ENCODE measurements around the gene DAW1.

The DAW1 gene

GRCh38 chr2:227881866-227882517, 10.6 kb downstream of the DAW1 start:
- DNase-seq (ENCODE audit: low read depth) = no peak
- TF ChIP-seq, protein P1, sequence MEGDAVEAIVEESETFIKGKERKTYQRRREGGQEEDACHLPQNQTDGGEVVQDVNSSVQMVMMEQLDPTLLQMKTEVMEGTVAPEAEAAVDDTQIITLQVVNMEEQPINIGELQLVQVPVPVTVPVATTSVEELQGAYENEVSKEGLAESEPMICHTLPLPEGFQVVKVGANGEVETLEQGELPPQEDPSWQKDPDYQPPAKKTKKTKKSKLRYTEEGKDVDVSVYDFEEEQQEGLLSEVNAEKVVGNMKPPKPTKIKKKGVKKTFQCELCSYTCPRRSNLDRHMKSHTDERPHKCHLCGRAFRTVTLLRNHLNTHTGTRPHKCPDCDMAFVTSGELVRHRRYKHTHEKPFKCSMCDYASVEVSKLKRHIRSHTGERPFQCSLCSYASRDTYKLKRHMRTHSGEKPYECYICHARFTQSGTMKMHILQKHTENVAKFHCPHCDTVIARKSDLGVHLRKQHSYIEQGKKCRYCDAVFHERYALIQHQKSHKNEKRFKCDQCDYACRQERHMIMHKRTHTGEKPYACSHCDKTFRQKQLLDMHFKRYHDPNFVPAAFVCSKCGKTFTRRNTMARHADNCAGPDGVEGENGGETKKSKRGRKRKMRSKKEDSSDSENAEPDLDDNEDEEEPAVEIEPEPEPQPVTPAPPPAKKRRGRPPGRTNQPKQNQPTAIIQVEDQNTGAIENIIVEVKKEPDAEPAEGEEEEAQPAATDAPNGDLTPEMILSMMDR (IDR thresholded peaks at IDR 0.05; ENCODE audit: insufficient read depth, low read depth, low read length, missing control alignments) = no peak
- no peak overlapping the region for H3K4me3 ChIP-seq (ENCODE audit: low read length)

GRCh38 chr2:227884511-227884947, 13.1 kb downstream of the DAW1 start:
- H3K4me3 ChIP-seq (ENCODE audit: low read length) = no peak overlapping the region
- TF ChIP-seq, protein P1 (IDR thresholded peaks at IDR 0.05; ENCODE audit: insufficient read depth, low read depth, low read length, missing control alignments) = peak; percentile 86
- DNase-seq (ENCODE audit: low read depth) = peak; percentile 77

DNA sequence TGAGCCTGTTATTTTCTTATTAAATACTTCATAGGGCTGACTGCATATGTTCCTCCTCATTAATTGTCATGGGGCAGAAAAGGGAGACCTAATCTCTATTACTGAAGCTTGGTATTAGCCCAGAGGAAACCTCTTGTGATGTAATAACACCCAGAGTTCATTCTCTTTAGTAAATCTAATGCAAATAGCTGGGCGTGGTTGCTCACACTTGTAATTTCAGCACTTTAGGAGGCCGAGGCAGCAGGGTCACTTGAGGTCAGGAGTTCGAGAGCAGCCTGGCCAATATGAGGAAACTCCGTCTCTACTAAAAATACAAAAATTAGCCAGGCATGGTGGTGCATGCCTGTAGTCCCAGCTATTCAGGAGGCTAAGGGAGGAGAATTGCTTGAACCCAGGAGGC, 14.7 kb downstream of the DAW1 start:
- no peak overlapping the region for H3K4me3 ChIP-seq (ENCODE audit: low read length)
- TF ChIP-seq, protein P1 (IDR thresholded peaks at IDR 0.05; ENCODE audit: insufficient read depth, low read depth, low read length, missing control alignments) = no peak
- no peak for DNase-seq (ENCODE audit: low read depth)

DNA sequence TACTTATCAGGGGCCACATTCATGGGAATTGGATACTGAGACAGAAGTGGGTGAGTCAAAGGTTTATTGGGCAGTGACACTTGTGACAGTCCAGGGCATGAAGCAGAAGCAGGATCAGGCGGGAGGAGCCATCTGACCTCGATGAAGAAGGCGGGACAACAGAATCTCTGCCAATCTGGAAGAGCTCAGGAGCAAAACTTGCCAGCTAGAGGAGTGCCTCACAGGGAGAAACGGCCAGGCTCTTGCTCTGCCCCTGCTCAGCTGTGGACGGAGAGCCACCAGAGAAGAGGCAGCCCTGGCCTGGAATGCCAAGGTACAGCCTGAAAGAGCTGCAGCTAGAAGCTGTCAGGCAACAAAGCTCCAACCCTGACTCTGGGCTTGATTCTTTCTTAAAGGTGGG, 16.9 kb downstream of the DAW1 start:
- TF ChIP-seq, protein P1 (IDR thresholded peaks at IDR 0.05; ENCODE audit: insufficient read depth, low read depth, low read length, missing control alignments) = no peak
- no peak for DNase-seq (ENCODE audit: low read depth)
- H3K4me3 ChIP-seq (ENCODE audit: low read length) = no peak overlapping the region

GRCh38 chr2:227889336-227889735, 17.9 kb downstream of the DAW1 start:
- TF ChIP-seq, protein P1 (IDR thresholded peaks at IDR 0.05; ENCODE audit: insufficient read depth, low read depth, low read length, missing control alignments) = no peak
- peak; percentile 88 for DNase-seq (ENCODE audit: low read depth)
- no peak overlapping the region for H3K4me3 ChIP-seq (ENCODE audit: low read length)

- no peak overlapping the region for H3K4me3 ChIP-seq (ENCODE audit: low read length)
- TF ChIP-seq, protein P1 (IDR thresholded peaks at IDR 0.05; ENCODE audit: insufficient read depth, low read depth, low read length, missing control alignments) = peak; percentile 48
- peak; percentile 72 for DNase-seq (ENCODE audit: low read depth)
Observed at GRCh38 chr2:227890495-227891079, 19.2 kb downstream of the DAW1 start.

DNA sequence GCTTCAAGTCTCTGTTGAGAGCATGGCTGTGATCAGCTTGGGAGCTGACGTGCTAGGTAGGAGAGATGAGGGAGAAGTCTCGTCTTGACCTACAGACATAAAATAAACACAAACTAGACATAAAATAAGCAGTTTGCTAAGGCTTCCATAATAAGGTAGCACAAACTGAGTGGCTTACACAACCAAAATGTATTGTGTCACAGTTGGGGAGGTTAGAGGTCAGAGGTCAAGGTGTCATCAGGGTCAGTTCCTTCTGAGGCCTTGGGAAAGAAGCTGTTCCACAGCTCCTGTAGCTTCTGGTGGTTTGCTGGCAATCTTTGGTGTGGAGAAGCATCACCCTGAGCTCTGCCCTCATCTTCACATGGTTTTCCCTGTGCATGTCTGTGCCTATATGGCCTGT, 20.2 kb downstream of the DAW1 start:
- TF ChIP-seq, protein P1 (IDR thresholded peaks at IDR 0.05; ENCODE audit: insufficient read depth, low read depth, low read length, missing control alignments) = no peak
- no peak overlapping the region for H3K4me3 ChIP-seq (ENCODE audit: low read length)
- DNase-seq (ENCODE audit: low read depth) = no peak

Measured in epithelial cell of esophagus (primary cell).